Hepatocyte (in vitro differentiated cells): ENCODE results near the gene RFX8. TPM values are rescaled to one million over a fixed set of nuclear protein-coding genes. Genes with fewer than 3 reads are reported as not detected.

ENCODE experiments used
- DNase-seq: peaks from one replicate; pipeline ENCODE4 v3.0.0-alpha.2; 2016; ENCODE audit warnings: low spot score
- H2AFZ ChIP-seq: fragments of 200-600 bp; sonication (generic); 2 replicates; pipeline ENCODE4 v1.6.0; 2016; ENCODE audit warnings: antibody characterized with exemption, mild to moderate bottlenecking
- H3K27ac ChIP-seq: fragments of 200-600 bp; sonication (generic); 2 replicates; pipeline ENCODE4 v1.5.1; 2016; ENCODE audit warnings: mild to moderate bottlenecking
- H3K27me3 ChIP-seq: fragments of 200-600 bp; sonication (generic); 2 replicates; pipeline ENCODE4 v1.6.1; 2016
- H3K36me3 ChIP-seq: fragments of 200-600 bp; sonication (generic); replicated peaks from 2 replicates; pipeline ENCODE4 v1.5.1; 2016; ENCODE audit warnings: low read depth; ENCODE audit not compliant: insufficient read depth
- H3K4me1 ChIP-seq: fragments of 200-600 bp; sonication (generic); 2 replicates; pipeline ENCODE4 v1.5.1; 2016; ENCODE audit warnings: mild to moderate bottlenecking, moderate library complexity; ENCODE audit not compliant: insufficient read depth
- H3K4me2 ChIP-seq: fragments of 200-600 bp; sonication (generic); 2 replicates; pipeline ENCODE4 v1.6.0; 2016
- H3K4me3 ChIP-seq: fragments of 200-600 bp; sonication (generic); 2 replicates; pipeline ENCODE4 v1.5.1; 2016; ENCODE audit warnings: mild to moderate bottlenecking
- H3K79me2 ChIP-seq: fragments of 200-600 bp; sonication (generic); 2 replicates; pipeline ENCODE4 v1.6.0; 2017; ENCODE audit warnings: mild to moderate bottlenecking
- H3K9me2 ChIP-seq: fragments of 200-600 bp; sonication (generic); replicated peaks from 2 replicates; pipeline ENCODE4 v1.6.0; 2017; ENCODE audit warnings: mild to moderate bottlenecking; ENCODE audit not compliant: insufficient read depth
- H3K9me3 ChIP-seq: fragments of 200-600 bp; sonication (generic); 2 replicates; pipeline ENCODE4 v1.5.1; 2016; ENCODE audit warnings: low read depth, mild to moderate bottlenecking
- H4K20me1 ChIP-seq: fragments of 200-600 bp; sonication (generic); 2 replicates; pipeline ENCODE4 v1.6.0; 2016; ENCODE audit warnings: mild to moderate bottlenecking; ENCODE audit not compliant: insufficient read depth, poor library complexity, severe bottlenecking
- EZH2 ChIP-seq: fragments of 200-600 bp; sonication (generic); IDR thresholded peaks from 2 replicates; pipeline ENCODE4 v1.6.1; 2016; ENCODE audit warnings: antibody characterized with exemption, mild to moderate bottlenecking, borderline replicate concordance
- EZH2phosphoT487 ChIP-seq: fragments of 200-600 bp; sonication (generic); IDR thresholded peaks from one replicate; pipeline ENCODE4 v1.6.1; 2018; ENCODE audit warnings: antibody characterized with exemption, mild to moderate bottlenecking, low read depth, moderate library complexity; ENCODE audit not compliant: unreplicated experiment, severe bottlenecking
- WGBS: methylation state at CpG from one replicate; pipeline ENCODE4 v1.1.6; 2016; ENCODE audit warnings: low lambda C conversion rate; ENCODE audit errors: missing lambda C conversion rate; 5-methylcytosine and 5-hydroxymethylcytosine counted together
- polyA plus RNA-seq: library from polyadenylated mRNA; unstranded; fragments of >200 nt; fragmentation: Nextera tagmentation; extraction: Ambion mirVana; gene quantifications from 2 replicates; pipeline ENCODE4 v1.2.1, GENCODE V29; 2016
- total RNA-seq: library from RNA; depleted of rRNA; stranded (reverse); fragments of >200 nt; gene quantifications from 2 replicates; pipeline ENCODE4 v1.2.3, GENCODE V29; 2014
- TF ChIP-seq, protein P1 (sequence below): fragments of 200-600 bp; sonication (generic); IDR thresholded peaks from 2 replicates; pipeline ENCODE4 v1.5.1; 2016; ENCODE audit warnings: antibody characterized with exemption, mild to moderate bottlenecking; ENCODE audit not compliant: poor library complexity

Gene RFX8
- total and polyA plus RNA-seq, 2 experiments from 2014 or later, result 0.52 TPM; not detected in 1

DNA sequence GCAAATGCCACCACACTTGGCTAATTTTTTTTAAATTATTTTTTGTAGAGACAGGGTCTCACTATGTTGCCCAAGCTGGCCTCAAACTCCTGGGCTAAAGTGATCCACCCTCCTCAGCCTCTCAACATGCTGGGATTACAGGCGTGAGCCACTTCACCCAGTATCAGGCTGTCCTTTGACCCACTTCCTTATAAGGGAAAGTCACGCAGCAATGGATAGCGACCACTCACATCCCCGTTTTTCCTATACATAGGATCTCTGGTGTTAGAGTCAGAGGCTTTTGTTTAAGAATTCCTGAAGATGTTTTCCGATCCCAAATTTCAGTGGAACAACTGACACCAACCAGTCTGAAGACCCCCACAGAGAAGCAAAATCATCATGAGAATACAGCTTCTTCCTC lies 41.4 kb upstream of the RFX8 start:
- Histone ChIP-seq H3K79me2 (no peaks in the 10 kb centered on the region), H4K20me1 (no peaks in the 10 kb centered on the region), H3K4me3 (no peak overlapping the region), H3K27ac (no peak overlapping the region), H3K4me1 (peaks cover 18% of the 10 kb centered on the region), H3K9me2 (no peaks in the 10 kb centered on the region), H2AFZ (no peak overlapping the region), H3K36me3 (no peaks in the 10 kb centered on the region), H3K4me2 (no peak overlapping the region), H3K9me3 (no peaks in the 10 kb centered on the region), H3K27me3 (no peaks in the 10 kb centered on the region)
- TF ChIP-seq, protein P1, sequence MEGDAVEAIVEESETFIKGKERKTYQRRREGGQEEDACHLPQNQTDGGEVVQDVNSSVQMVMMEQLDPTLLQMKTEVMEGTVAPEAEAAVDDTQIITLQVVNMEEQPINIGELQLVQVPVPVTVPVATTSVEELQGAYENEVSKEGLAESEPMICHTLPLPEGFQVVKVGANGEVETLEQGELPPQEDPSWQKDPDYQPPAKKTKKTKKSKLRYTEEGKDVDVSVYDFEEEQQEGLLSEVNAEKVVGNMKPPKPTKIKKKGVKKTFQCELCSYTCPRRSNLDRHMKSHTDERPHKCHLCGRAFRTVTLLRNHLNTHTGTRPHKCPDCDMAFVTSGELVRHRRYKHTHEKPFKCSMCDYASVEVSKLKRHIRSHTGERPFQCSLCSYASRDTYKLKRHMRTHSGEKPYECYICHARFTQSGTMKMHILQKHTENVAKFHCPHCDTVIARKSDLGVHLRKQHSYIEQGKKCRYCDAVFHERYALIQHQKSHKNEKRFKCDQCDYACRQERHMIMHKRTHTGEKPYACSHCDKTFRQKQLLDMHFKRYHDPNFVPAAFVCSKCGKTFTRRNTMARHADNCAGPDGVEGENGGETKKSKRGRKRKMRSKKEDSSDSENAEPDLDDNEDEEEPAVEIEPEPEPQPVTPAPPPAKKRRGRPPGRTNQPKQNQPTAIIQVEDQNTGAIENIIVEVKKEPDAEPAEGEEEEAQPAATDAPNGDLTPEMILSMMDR, result no peak
- TF ChIP-seq EZH2, result no peak
- TF ChIP-seq EZH2phosphoT487, result no peak
- no peak for DNase-seq
- WGBS, result 92% methylated on average over 5 of the region's 5 CpGs

- H3K4me2 ChIP-seq, result no peak overlapping the region
- H3K27me3 ChIP-seq, result no peaks in the 10 kb centered on the region
- DNase-seq, result no peak
- H3K4me1 ChIP-seq, result peaks cover 18% of the 10 kb centered on the region
- H3K4me3 ChIP-seq, result no peak overlapping the region
- no peaks in the 10 kb centered on the region for H4K20me1 ChIP-seq
- H3K9me2 ChIP-seq, result no peaks in the 10 kb centered on the region
- TF ChIP-seq, protein P1, result no peak
- TF ChIP-seq EZH2phosphoT487, result no peak
- no peak for TF ChIP-seq EZH2
- no peak overlapping the region for H2AFZ ChIP-seq
- H3K9me3 ChIP-seq, result no peaks in the 10 kb centered on the region
- H3K79me2 ChIP-seq, result no peaks in the 10 kb centered on the region
- 61% methylated on average over 5 of the region's 5 CpGs for WGBS
- no peak overlapping the region for H3K27ac ChIP-seq
- no peaks in the 10 kb centered on the region for H3K36me3 ChIP-seq
Observed at GRCh38 chr2:101515477-101515876, 40.6 kb upstream of the RFX8 start.

DNA sequence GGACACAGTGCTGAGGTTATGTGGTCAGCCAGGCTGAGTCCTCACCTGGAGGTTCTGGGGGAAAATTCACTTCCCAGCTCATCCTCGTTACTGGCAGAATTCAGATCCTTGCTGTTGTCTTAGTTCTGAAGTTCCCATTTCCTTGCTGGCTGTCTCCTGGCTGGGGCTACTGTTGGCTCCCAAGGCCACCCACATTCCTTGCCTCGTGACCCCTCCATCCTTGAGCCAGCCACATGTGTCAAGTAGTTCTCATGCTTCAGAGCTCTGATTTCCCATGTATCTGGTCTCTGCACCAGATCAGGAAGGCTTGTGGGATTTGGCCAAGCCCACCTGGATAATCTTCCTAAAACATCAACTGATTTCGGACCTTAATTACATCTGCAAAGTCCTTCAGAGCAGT lies 38.1 kb upstream of the RFX8 start:
- no peaks in the 10 kb centered on the region for H3K79me2 ChIP-seq
- no peak overlapping the region for H2AFZ ChIP-seq
- peaks cover 7% of the 10 kb centered on the region for H3K4me1 ChIP-seq
- H3K36me3 ChIP-seq, result no peaks in the 10 kb centered on the region
- no peaks in the 10 kb centered on the region for H3K9me2 ChIP-seq
- no peaks in the 10 kb centered on the region for H4K20me1 ChIP-seq
- H3K27ac ChIP-seq, result no peak overlapping the region
- no peak for TF ChIP-seq EZH2phosphoT487
- no peak for TF ChIP-seq EZH2
- TF ChIP-seq, protein P1, result no peak
- no peaks in the 10 kb centered on the region for H3K27me3 ChIP-seq
- no peaks in the 10 kb centered on the region for H3K9me3 ChIP-seq
- DNase-seq, result no peak
- no peak overlapping the region for H3K4me3 ChIP-seq
- WGBS, result 98% methylated on average over 3 of the region's 3 CpGs
- no peak overlapping the region for H3K4me2 ChIP-seq

DNA sequence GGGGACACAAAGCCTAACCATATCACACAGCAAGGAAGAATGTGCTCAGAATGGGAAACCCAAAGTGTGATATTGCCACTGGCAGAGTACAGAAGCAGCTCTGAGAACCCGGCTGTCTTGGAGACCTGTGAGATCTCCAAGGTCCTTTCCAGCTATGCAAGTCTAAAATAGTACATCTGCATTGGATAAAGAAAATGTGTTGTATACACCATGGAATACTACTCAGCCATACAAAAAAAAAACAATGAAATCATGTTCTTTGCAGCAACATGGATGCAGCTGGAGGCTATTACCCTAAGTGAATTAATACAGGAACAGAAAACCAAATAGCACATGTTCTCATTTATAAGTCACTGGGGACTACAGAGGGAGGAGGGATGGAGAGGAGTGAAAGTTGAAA lies 36.5 kb upstream of the RFX8 start:
- H3K27ac ChIP-seq, result no peak overlapping the region
- H3K27me3 ChIP-seq, result no peaks in the 10 kb centered on the region
- no peaks in the 10 kb centered on the region for H3K9me3 ChIP-seq
- no peak for DNase-seq
- H3K9me2 ChIP-seq, result no peaks in the 10 kb centered on the region
- no peak overlapping the region for H2AFZ ChIP-seq
- no peaks in the 10 kb centered on the region for H3K4me1 ChIP-seq
- no peaks in the 10 kb centered on the region for H4K20me1 ChIP-seq
- no peak overlapping the region for H3K4me3 ChIP-seq
- TF ChIP-seq EZH2, result no peak
- TF ChIP-seq EZH2phosphoT487, result no peak
- TF ChIP-seq, protein P1, result no peak
- H3K4me2 ChIP-seq, result no peak overlapping the region
- H3K36me3 ChIP-seq, result no peaks in the 10 kb centered on the region
- WGBS, result 100% methylated on average over 1 of the region's 1 CpG
- H3K79me2 ChIP-seq, result no peaks in the 10 kb centered on the region
